Measurements from ENCODE around the gene SFMBT2. TPM values are rescaled to one million over a fixed set of nuclear protein-coding genes. Genes with fewer than 3 reads are reported as not detected.

The SFMBT2 gene
- total RNA-seq, 4 donors from 2014 or later, result 0.60 to 8.6 (median 2.5) TPM

Small RNAs within 50 kb of the gene (small RNA-seq; reads per million reads assigned to genes)
- gene AL590095.2 (0 reads per million in 4 donors), gene COX6CP17 (0 reads per million in 4 donors)
